Hepatocyte (in vitro differentiated cells): ENCODE results near the gene TXN. TPM values are rescaled to one million over a fixed set of nuclear protein-coding genes. Genes with fewer than 3 reads are reported as not detected.
A peak's percentile ranks its signal among the peaks of the same experiment; 100 is the strongest.
"Not testable (repeated sequence)": the region's sequence is repeated elsewhere in the genome, so short reads cannot be mapped to it uniquely, and the experiment has no call there.

ENCODE experiments used
- DNase-seq: peaks from one replicate; pipeline ENCODE4 v3.0.0-alpha.2; 2016; ENCODE audit warnings: low spot score
- H2AFZ ChIP-seq: fragments of 200-600 bp; sonication (generic); 2 replicates; pipeline ENCODE4 v1.6.0; 2016; ENCODE audit warnings: antibody characterized with exemption, mild to moderate bottlenecking
- H3K27ac ChIP-seq: fragments of 200-600 bp; sonication (generic); 2 replicates; pipeline ENCODE4 v1.5.1; 2016; ENCODE audit warnings: mild to moderate bottlenecking
- H3K27me3 ChIP-seq: fragments of 200-600 bp; sonication (generic); 2 replicates; pipeline ENCODE4 v1.6.1; 2016
- H3K36me3 ChIP-seq: fragments of 200-600 bp; sonication (generic); replicated peaks from 2 replicates; pipeline ENCODE4 v1.5.1; 2016; ENCODE audit warnings: low read depth; ENCODE audit not compliant: insufficient read depth
- H3K4me1 ChIP-seq: fragments of 200-600 bp; sonication (generic); 2 replicates; pipeline ENCODE4 v1.5.1; 2016; ENCODE audit warnings: mild to moderate bottlenecking, moderate library complexity; ENCODE audit not compliant: insufficient read depth
- H3K4me2 ChIP-seq: fragments of 200-600 bp; sonication (generic); 2 replicates; pipeline ENCODE4 v1.6.0; 2016
- H3K4me3 ChIP-seq: fragments of 200-600 bp; sonication (generic); 2 replicates; pipeline ENCODE4 v1.5.1; 2016; ENCODE audit warnings: mild to moderate bottlenecking
- H3K79me2 ChIP-seq: fragments of 200-600 bp; sonication (generic); 2 replicates; pipeline ENCODE4 v1.6.0; 2017; ENCODE audit warnings: mild to moderate bottlenecking
- H3K9me2 ChIP-seq: fragments of 200-600 bp; sonication (generic); replicated peaks from 2 replicates; pipeline ENCODE4 v1.6.0; 2017; ENCODE audit warnings: mild to moderate bottlenecking; ENCODE audit not compliant: insufficient read depth
- H3K9me3 ChIP-seq: fragments of 200-600 bp; sonication (generic); 2 replicates; pipeline ENCODE4 v1.5.1; 2016; ENCODE audit warnings: low read depth, mild to moderate bottlenecking
- H4K20me1 ChIP-seq: fragments of 200-600 bp; sonication (generic); 2 replicates; pipeline ENCODE4 v1.6.0; 2016; ENCODE audit warnings: mild to moderate bottlenecking; ENCODE audit not compliant: insufficient read depth, poor library complexity, severe bottlenecking
- CTCF ChIP-seq: fragments of 200-600 bp; sonication (generic); IDR thresholded peaks from 2 replicates; pipeline ENCODE4 v1.5.1; 2016; ENCODE audit warnings: antibody characterized with exemption, mild to moderate bottlenecking; ENCODE audit not compliant: poor library complexity
- EZH2 ChIP-seq: fragments of 200-600 bp; sonication (generic); IDR thresholded peaks from 2 replicates; pipeline ENCODE4 v1.6.1; 2016; ENCODE audit warnings: antibody characterized with exemption, mild to moderate bottlenecking, borderline replicate concordance
- EZH2phosphoT487 ChIP-seq: fragments of 200-600 bp; sonication (generic); IDR thresholded peaks from one replicate; pipeline ENCODE4 v1.6.1; 2018; ENCODE audit warnings: antibody characterized with exemption, mild to moderate bottlenecking, low read depth, moderate library complexity; ENCODE audit not compliant: unreplicated experiment, severe bottlenecking
- WGBS: methylation state at CpG from one replicate; pipeline ENCODE4 v1.1.6; 2016; ENCODE audit warnings: low lambda C conversion rate; ENCODE audit errors: missing lambda C conversion rate; 5-methylcytosine and 5-hydroxymethylcytosine counted together
- polyA plus RNA-seq: library from polyadenylated mRNA; unstranded; fragments of >200 nt; fragmentation: Nextera tagmentation; extraction: Ambion mirVana; gene quantifications from 2 replicates; pipeline ENCODE4 v1.2.1, GENCODE V29; 2016
- total RNA-seq: library from RNA; depleted of rRNA; stranded (reverse); fragments of >200 nt; gene quantifications from 2 replicates; pipeline ENCODE4 v1.2.3, GENCODE V29; 2014

The TXN gene
- total and polyA plus RNA-seq, 2 experiments from 2014 or later: 195 to 416 TPM

- no peak for DNase-seq
- H4K20me1 ChIP-seq: peaks cover 25% of the 10 kb centered on the region
- WGBS: 68% methylated on average over 2 of the region's 2 CpGs
Measured at GRCh38 chr9:110254500-110254899, 1.8 kb downstream of the TXN start.

GRCh38 chr9:110252509-110253139 lies 3.7 kb downstream of the TXN start:
- H3K79me2 ChIP-seq: peaks cover 78% of the 10 kb centered on the region
- peaks cover 6% of the 10 kb centered on the region for H3K4me1 ChIP-seq
- H3K4me2 ChIP-seq: peak overlapping the region; percentile 4
- H2AFZ ChIP-seq: no peak overlapping the region
- H4K20me1 ChIP-seq: peaks cover 25% of the 10 kb centered on the region
- H3K27me3 ChIP-seq: no peaks in the 10 kb centered on the region
- WGBS: 83% methylated on average over 10 of the region's 10 CpGs
- DNase-seq: no peak
- no peaks in the 10 kb centered on the region for H3K9me2 ChIP-seq
- no peak overlapping the region for H3K4me3 ChIP-seq
- TF ChIP-seq CTCF (no peak), EZH2 (no peak), EZH2phosphoT487 (no peak)
- H3K36me3 ChIP-seq: no peaks in the 10 kb centered on the region
- no peak overlapping the region for H3K27ac ChIP-seq
- H3K9me3 ChIP-seq: no peaks in the 10 kb centered on the region

More at GRCh38 chr9:110254500-110254899, 1.8 kb downstream of the TXN start:
- Histone ChIP-seq H3K27me3 (no peaks in the 10 kb centered on the region), H3K27ac (peak overlapping the region; percentile 97), H3K9me3 (no peaks in the 10 kb centered on the region), H3K36me3 (no peaks in the 10 kb centered on the region), H3K79me2 (peaks cover 68% of the 10 kb centered on the region), H3K4me2 (peak overlapping the region; percentile 88), H3K4me1 (peaks cover 13% of the 10 kb centered on the region), H2AFZ (no peak overlapping the region), H3K4me3 (peak overlapping the region; percentile 92), H3K9me2 (no peaks in the 10 kb centered on the region)
- TF ChIP-seq EZH2 (no peak), EZH2phosphoT487 (no peak), CTCF (no peak)

GRCh38 chr9:110251770-110252169 lies 4.5 kb downstream of the TXN start:
- not testable (repeated sequence) for H3K4me2 ChIP-seq, H3K9me2 ChIP-seq, H2AFZ ChIP-seq, H3K4me1 ChIP-seq, H3K27ac ChIP-seq, H3K36me3 ChIP-seq, DNase-seq, H3K4me3 ChIP-seq, H3K9me3 ChIP-seq, H3K27me3 ChIP-seq
- WGBS: 96% methylated on average over 5 of the region's 5 CpGs
- peaks cover 25% of the 10 kb centered on the region for H4K20me1 ChIP-seq
- peaks cover 79% of the 10 kb centered on the region for H3K79me2 ChIP-seq

GRCh38 chr9:110251212-110251611 lies 5.1 kb downstream of the TXN start:
- Histone ChIP-seq H3K36me3 (no peaks in the 10 kb centered on the region), H3K4me2 (no peak overlapping the region), H3K27ac (no peak overlapping the region), H3K9me2 (no peaks in the 10 kb centered on the region), H3K27me3 (no peaks in the 10 kb centered on the region), H4K20me1 (peaks cover 25% of the 10 kb centered on the region), H3K4me1 (no peaks in the 10 kb centered on the region), H2AFZ (no peak overlapping the region), H3K9me3 (no peaks in the 10 kb centered on the region), H3K79me2 (peaks cover 81% of the 10 kb centered on the region), H3K4me3 (no peak overlapping the region)
- no peak for DNase-seq
- 72% methylated on average over 4 of the region's 4 CpGs for WGBS
- no peak for TF ChIP-seq EZH2phosphoT487
- TF ChIP-seq CTCF: no peak
